H1 (cell line): ENCODE data around the gene PAQR4. TPM values are rescaled to one million over a fixed set of nuclear protein-coding genes. Genes with fewer than 3 reads are reported as not detected.

Source experiments
- CTCF ChIA-PET: fragments of 300-600 bp; sonication (Branson Sonifier 250); formaldehyde crosslinking; loops from one replicate; lab custom pipeline; 2021; ENCODE audit not compliant: partially characterized antibody; lab: Charles Lee
- POLR2A ChIA-PET: fragments of 300-600 bp; sonication (Branson Sonifier 250); formaldehyde crosslinking; loops from one replicate; lab custom pipeline; 2021; ENCODE audit warnings: inconsistent platforms; ENCODE audit not compliant: partially characterized antibody; lab: Charles Lee
- DNase-seq, 2 experiments: peaks; one replicate each; pipeline versions ENCODE4 v3.0.0 to v3.0.0-alpha.2; 2010 to 2022; ENCODE audit warnings: low spot score in 2 of 2, low read depth in 1 of 2, mixed read lengths in 1 of 2
- FAIRE-seq: peaks from 2 replicates; lab custom pipeline; 2011; peaks lifted over from hg19 to GRCh38; lab: Jason Lieb, UNC
- H2AFZ ChIP-seq: 2 replicates; pipeline ENCODE4 v1.8.1; 2012; ENCODE audit warnings: low read length, inconsistent platforms
- H2AK5ac ChIP-seq: 2 replicates; pipeline ENCODE4 v1.6.1; 2013; ENCODE audit warnings: low read depth, low read length
- H2BK120ac ChIP-seq: replicated peaks from 2 replicates; pipeline ENCODE3; 2013; ENCODE audit warnings: low read depth, low read length, inconsistent platforms
- H2BK12ac ChIP-seq: 2 replicates; pipeline ENCODE4 v1.6.1; 2013; ENCODE audit warnings: low read depth, low read length
- H2BK15ac ChIP-seq: 2 replicates; pipeline ENCODE4 v1.6.1; 2013; ENCODE audit warnings: low read length
- H2BK20ac ChIP-seq: 2 replicates; pipeline ENCODE4 v1.6.1; 2013; ENCODE audit warnings: low read length
- H2BK5ac ChIP-seq: 2 replicates; pipeline ENCODE4 v1.6.1; 2013; ENCODE audit warnings: low read depth, low read length
- H3K14ac ChIP-seq: 2 replicates; pipeline ENCODE4 v1.6.1; 2013; ENCODE audit warnings: inconsistent platforms; ENCODE audit not compliant: insufficient read length
- H3K18ac ChIP-seq: 2 replicates; pipeline ENCODE4 v1.6.1; 2013; ENCODE audit warnings: low read length; ENCODE audit errors: extremely low read depth
- H3K23ac ChIP-seq: 2 replicates; pipeline ENCODE4 v1.6.1; 2013; ENCODE audit warnings: inconsistent platforms; ENCODE audit not compliant: insufficient read length
- H3K23me2 ChIP-seq: 2 replicates; pipeline ENCODE4 v1.6.1; 2013; ENCODE audit warnings: low read depth, low read length
- H3K27ac ChIP-seq: 2 replicates; pipeline ENCODE4 v1.6.1; 2011; ENCODE audit warnings: low read depth, low read length, inconsistent platforms
- H3K27me3 ChIP-seq, 4 experiments: replicated peaks in 1 of 4; 1 replicate in 1 of 4; 2 replicates in 3 of 4; pipeline versions ENCODE4 v1.6.1 to v1.8.1; 2011 to 2013; ENCODE audit warnings: low read length in 3 of 4, mild to moderate bottlenecking in 3 of 4, inconsistent platforms in 2 of 4, mixed read lengths in 2 of 4, moderate library complexity in 1 of 4; ENCODE audit not compliant: control insufficient read depth in 3 of 4, insufficient read depth in 3 of 4; ENCODE audit errors: extremely low read depth in 1 of 4
- H3K36me3 ChIP-seq, 4 experiments: 2 replicates each; pipeline versions ENCODE4 v1.6.1 to v1.8.1; 2011 to 2013; ENCODE audit warnings: mild to moderate bottlenecking in 4 of 4, low read length in 3 of 4, moderate library complexity in 2 of 4, control low read depth in 1 of 4, inconsistent platforms in 1 of 4; ENCODE audit not compliant: insufficient read depth in 4 of 4, control insufficient read depth in 2 of 4
- H3K4ac ChIP-seq: replicated peaks from 2 replicates; pipeline ENCODE3; 2013; ENCODE audit warnings: low read length, low read depth, mixed read lengths, inconsistent platforms; ENCODE audit not compliant: insufficient read length
- H3K4me1 ChIP-seq, 4 experiments: replicated peaks in 1 of 4; 1 replicate in 1 of 4; 2 replicates in 3 of 4; pipeline versions ENCODE4 v1.6.1 to v1.8.1; 2011 to 2013; ENCODE audit warnings: low read length in 3 of 4, inconsistent platforms in 2 of 4, mixed read lengths in 1 of 4; ENCODE audit not compliant: insufficient read depth in 4 of 4, control insufficient read depth in 3 of 4
- H3K4me2 ChIP-seq, 2 experiments: 2 replicates each; pipeline versions ENCODE4 v1.6.1 to v1.8.1; 2011 to 2013; ENCODE audit warnings: low read depth in 2 of 2, low read length in 2 of 2, control low read depth in 1 of 2, inconsistent platforms in 1 of 2, mild to moderate bottlenecking in 1 of 2; ENCODE audit not compliant: insufficient read depth in 1 of 2
- H3K4me3 ChIP-seq, 4 experiments: fragments of 200-600, 300-600 bp in 1 of 4; sonication (generic), shearing (Covaris generic), sonication (Bioruptor Twin) in 1 of 4; 2 replicates each; pipeline versions ENCODE4 v1.5.1 to v1.8.1; 2011 to 2016; ENCODE audit warnings: low read length in 4 of 4, low read depth in 3 of 4, control low read depth in 2 of 4, inconsistent platforms in 2 of 4, mild to moderate bottlenecking in 2 of 4, mixed read lengths in 1 of 4, moderate library complexity in 1 of 4; ENCODE audit not compliant: insufficient read depth in 2 of 4; ENCODE audit errors: extremely low read depth in 1 of 4
- H3K56ac ChIP-seq: replicated peaks from 2 replicates; pipeline ENCODE3; 2013; ENCODE audit warnings: low read depth, mild to moderate bottlenecking, mixed read lengths, low read length, inconsistent platforms; ENCODE audit not compliant: insufficient read length
- H3K79me1 ChIP-seq: 2 replicates; pipeline ENCODE4 v1.6.1; 2013; ENCODE audit warnings: low read depth, low read length, control low read depth
- H3K79me2 ChIP-seq, 2 experiments: 2 replicates each; pipeline versions ENCODE4 v1.6.1 to v1.8.1; 2012 to 2013; ENCODE audit warnings: low read length in 2 of 2, mild to moderate bottlenecking in 2 of 2, inconsistent platforms in 1 of 2; ENCODE audit not compliant: insufficient read depth in 2 of 2, control insufficient read depth in 1 of 2
- H3K9ac ChIP-seq, 4 experiments: replicated peaks in 1 of 4; 1 replicate in 1 of 4; 2 replicates in 3 of 4; pipeline versions ENCODE4 v1.6.1 to v1.8.1; 2011 to 2013; ENCODE audit warnings: low read depth in 3 of 4, low read length in 3 of 4, control low read depth in 2 of 4, mild to moderate bottlenecking in 2 of 4, moderate library complexity in 2 of 4, inconsistent platforms in 1 of 4; ENCODE audit errors: extremely low read depth in 1 of 4
- H3K9me3 ChIP-seq, 2 experiments: 2 replicates each; pipeline versions ENCODE4 v1.6.1 to v1.8.1; 2012 to 2013; ENCODE audit warnings: mild to moderate bottlenecking in 2 of 2, moderate library complexity in 2 of 2, control low read depth in 1 of 2, inconsistent platforms in 1 of 2, low read depth in 1 of 2, low read length in 1 of 2, mixed read lengths in 1 of 2; ENCODE audit not compliant: insufficient read depth in 2 of 2
- H4K20me1 ChIP-seq, 2 experiments: replicated peaks in 1 of 2; 2 replicates each; pipeline versions ENCODE3 to v1.8.1; 2011 to 2013; ENCODE audit warnings: inconsistent platforms in 2 of 2, low read length in 2 of 2, mild to moderate bottlenecking in 1 of 2; ENCODE audit not compliant: insufficient read depth in 2 of 2, control insufficient read depth in 1 of 2
- H4K5ac ChIP-seq: 2 replicates; pipeline ENCODE4 v1.6.1; 2013; ENCODE audit warnings: low read length, low read depth, mixed read lengths, inconsistent platforms; ENCODE audit not compliant: insufficient read length
- H4K8ac ChIP-seq: 2 replicates; pipeline ENCODE4 v1.8.0; 2013; ENCODE audit warnings: mild to moderate bottlenecking, moderate library complexity, low read length, inconsistent platforms; ENCODE audit not compliant: insufficient read depth; ENCODE audit errors: extremely low read depth
- H4K91ac ChIP-seq: replicated peaks from 2 replicates; pipeline ENCODE3; 2013; ENCODE audit warnings: low read length, mixed read lengths, inconsistent platforms; ENCODE audit not compliant: insufficient read length
- CHD1 ChIP-seq: IDR thresholded peaks from 2 replicates; pipeline ENCODE4 v1.6.1; 2012; ENCODE audit warnings: low read depth, low read length, improper control_type of control experiment
- EGR1 ChIP-seq: IDR thresholded peaks from 2 replicates; pipeline ENCODE4 v1.6.1; 2011; ENCODE audit warnings: low read depth, low read length, borderline replicate concordance
- GTF2F1 ChIP-seq: IDR thresholded peaks from 2 replicates; pipeline ENCODE4 v1.6.1; 2012; ENCODE audit warnings: low read depth, low read length, improper control_type of control experiment, borderline replicate concordance
- JUN ChIP-seq: IDR thresholded peaks from 2 replicates; pipeline ENCODE4 v1.6.1; 2011; ENCODE audit warnings: low read depth, mild to moderate bottlenecking, improper control_type of control experiment, low read length
- NRF1 ChIP-seq: IDR thresholded peaks from 2 replicates; pipeline ENCODE4 v1.6.1; 2011; ENCODE audit warnings: mild to moderate bottlenecking, low read depth, low read length, improper control_type of control experiment
- SIX5 ChIP-seq: IDR thresholded peaks from 2 replicates; pipeline ENCODE4 v1.6.1; 2011; ENCODE audit warnings: mild to moderate bottlenecking, low read depth, low read length
- TCF12 ChIP-seq: IDR thresholded peaks from 2 replicates; pipeline ENCODE4 v1.6.1; 2011; ENCODE audit warnings: low read depth, mild to moderate bottlenecking, low read length
- ZNF274 ChIP-seq: IDR thresholded peaks from 2 replicates; pipeline ENCODE4 v1.7.0; 2012; ENCODE audit warnings: low read length, borderline replicate concordance; ENCODE audit errors: extremely low read depth
- WGBS, 2 experiments: shearing (Covaris generic) in 1 of 2; methylation state at CpG; one replicate each; pipeline versions ENCODE4 v1.1.6 to v1.1.7; 2013 to 2015; ENCODE audit warnings: low lambda C conversion rate in 2 of 2, mixed read lengths in 2 of 2, inconsistent platforms in 1 of 2, low coverage in 1 of 2, missing lambda C conversion rate in 1 of 2; ENCODE audit not compliant: insufficient replicate concordance in 2 of 2, insufficient coverage in 1 of 2, insufficient read length in 1 of 2; ENCODE audit errors: extremely low coverage in 1 of 2, missing lambda C conversion rate in 1 of 2; 5-methylcytosine and 5-hydroxymethylcytosine counted together
- polyA plus RNA-seq, 7 experiments: library from polyadenylated mRNA; depleted of rRNA in 3 of 7; stranded (reverse) in 5 of 7; unstranded in 2 of 7; fragments of >200 nt in 5 of 7; fragments of 200-250 nt in 2 of 7; gene quantifications; 1 replicate in 5 of 7; 2 replicates in 1 of 7; 4 replicates in 1 of 7; pipeline versions ENCODE4 v1.2.1 to v1.2.3, GENCODE V29; 2011 to 2013; ENCODE audit warnings: missing spikeins in 2 of 7, mixed read lengths in 2 of 7
- total RNA-seq: library from RNA; stranded (reverse); fragmentation: NEBNext Ultra II Directional; extraction: Animal tissue kit (Norgen Biotek cat#: 25700); gene quantifications from 2 replicates; pipeline ENCODE4 v1.2.1, GENCODE V29; 2021

Gene PAQR4
- total and polyA plus RNA-seq, 2 of the 8 experiments (the other 6 are each of a cell fraction or from before 2014, with no cell fraction given) = 28.2 to 34.6 TPM

GRCh38 chr16:2987286-2987685 is 18.1 kb downstream of the PAQR4 start:
- H3K18ac ChIP-seq = no peak overlapping the region
- no peak overlapping the region for H4K91ac ChIP-seq
- H3K79me2 ChIP-seq = no peaks in the 10 kb centered on the region
- no peak overlapping the region for H3K27ac ChIP-seq
- H3K4me2 ChIP-seq = no peak overlapping the region
- H3K79me1 ChIP-seq = no peaks in the 10 kb centered on the region
- H2BK120ac ChIP-seq = no peak overlapping the region
- FAIRE-seq = no peak
- no peak overlapping the region for H3K4me3 ChIP-seq
- ChIA-PET POLR2A (interaction anchor here (0.5 to 15.2 kb wide), 10 partner anchors 10 to 36 kb away, joined by 3 to 200 read pairs (median 3); partner anchors contain the start of genes CLDN6, HCFC1R1, THOC6 and TNFRSF12A), CTCF (interaction anchor here (0.9 to 5.2 kb wide), 5 partner anchors 10 to 41 kb away, joined by 3 to 24 read pairs (median 4); partner anchors contain the start of genes CLDN6 and CLDN9)
- H3K14ac ChIP-seq = no peak overlapping the region
- H2BK15ac ChIP-seq = no peak overlapping the region
- H2BK12ac ChIP-seq = 0 out of 2 replicates have a peak overlapping the region, but pooled peaks have one; percentile 27
- H2AK5ac ChIP-seq = no peak overlapping the region
- H2BK5ac ChIP-seq = no peak overlapping the region
- no peak overlapping the region for H4K5ac ChIP-seq
- H2AFZ ChIP-seq = no peak overlapping the region
- no peak overlapping the region for H3K9ac ChIP-seq
- H3K23me2 ChIP-seq = no peaks in the 10 kb centered on the region; the same call in 1 of the 2 replicates
- TF ChIP-seq EGR1 = no peak
- TF ChIP-seq JUN = no peak
- TF ChIP-seq ZNF274 = no peak
- no peak for TF ChIP-seq GTF2F1
- TF ChIP-seq CHD1 = no peak
- no peak for TF ChIP-seq NRF1
- TF ChIP-seq TCF12 = no peak
- no peak for TF ChIP-seq SIX5
- no peaks in the 10 kb centered on the region for H3K9me3 ChIP-seq
- WGBS, 2 experiments = 93% methylated on average over 9 of the region's 9 CpGs; no CpG with 5 or more reads in 1 of the 2 experiments
- H3K36me3 ChIP-seq = no peaks in the 10 kb centered on the region
- H3K27me3 ChIP-seq = no peaks in the 10 kb centered on the region; a peak in 1 of 7 replicates
- no peak overlapping the region for H4K8ac ChIP-seq
- no peak overlapping the region for H3K23ac ChIP-seq
- H3K4ac ChIP-seq = no peak overlapping the region
- H4K20me1 ChIP-seq = no peaks in the 10 kb centered on the region
- H2BK20ac ChIP-seq = no peak overlapping the region
- H3K56ac ChIP-seq = no peak overlapping the region
- DNase-seq = no peak
- H3K4me1 ChIP-seq = peaks cover 3 to 28% (median 23%) of the 10 kb centered on the region in 4 experiments
